ENCODE results near the gene KRTAP10-6.

GRCh38 chr21:44547656-44548331, 44.5 kb downstream of the KRTAP10-6 start:
- no peak for TF ChIP-seq CTCF (IDR thresholded peaks at IDR 0.05; ENCODE audit: insufficient read depth, low read length)
- no peak for TF ChIP-seq POLR2AphosphoS5 (IDR thresholded peaks at IDR 0.05; ENCODE audit: low read depth)
- no peak for TF ChIP-seq GABPA (IDR thresholded peaks at IDR 0.05; ENCODE audit: low read depth)

Data from HL-60 (cell line).